HEK293 (cell line): ENCODE data around the gene MXRA8.

Source experiments
- CTCF ChIA-PET: fragments of 350-600 bp; formaldehyde crosslinking; extraction: SDS; loops from one replicate; lab custom pipeline; 2021; ENCODE audit warnings: antibody characterized with exemption; lab: Yijun Ruan, JAX
- POLR2A ChIA-PET: fragments of 300-600 bp; formaldehyde crosslinking; extraction: SDS; loops from one replicate; lab custom pipeline; 2020; ENCODE audit warnings: antibody characterized with exemption, inconsistent platforms; lab: Yijun Ruan, JAX
- H3K27ac ChIP-seq: fragments of 200-500 bp; sonication (Bioruptor generic); 2 replicates; pipeline ENCODE4 v1.5.1; 2014; ENCODE audit warnings: low read depth, low read length, control low read depth, inconsistent platforms; ENCODE audit errors: extremely low read depth
- H3K36me3 ChIP-seq, 2 experiments: fragments of 200-500 bp in 1 of 2; sonication (Bioruptor generic) in 1 of 2; 1 replicate in 1 of 2; 2 replicates in 1 of 2; pipeline ENCODE4 v1.5.1; 2014 to 2017; ENCODE audit warnings: inconsistent platforms in 2 of 2, low read length in 2 of 2; ENCODE audit not compliant: control insufficient read depth in 2 of 2, insufficient read depth in 1 of 2
- H3K4me1 ChIP-seq: fragments of 200-500 bp; sonication (Bioruptor generic); 2 replicates; pipeline ENCODE4 v1.5.1; 2014; ENCODE audit warnings: mild to moderate bottlenecking, low read length, inconsistent platforms; ENCODE audit not compliant: control insufficient read depth, insufficient read depth
- H3K4me3 ChIP-seq: 2 replicates; pipeline ENCODE4 v1.5.1; 2011; ENCODE audit warnings: low read depth, mild to moderate bottlenecking, control low read depth, low read length, moderate library complexity
- H3K9me3 ChIP-seq: fragments of 200-500 bp; sonication (Bioruptor generic); 2 replicates; pipeline ENCODE4 v1.5.1; 2014; ENCODE audit warnings: low read depth, low read length, inconsistent platforms; ENCODE audit not compliant: control insufficient read depth, insufficient read depth
- BCL11B ChIP-seq: fragments of 450-650 bp; formaldehyde crosslinking; IDR thresholded peaks from 2 replicates; pipeline ENCODE4 v1.5.1; 2016; ENCODE audit warnings: low read depth, missing biosample characterization, missing genetic modification characterization
- KLF1 ChIP-seq: fragments of 450-650 bp; formaldehyde crosslinking; IDR thresholded peaks from 2 replicates; pipeline ENCODE4 v1.5.1; 2016; ENCODE audit warnings: missing biosample characterization, missing genetic modification characterization
- SP7 ChIP-seq: fragments of 450-650 bp; formaldehyde crosslinking; IDR thresholded peaks from 2 replicates; pipeline ENCODE4 v1.5.1; 2016; ENCODE audit warnings: missing biosample characterization, missing genetic modification characterization
- ZFP69B ChIP-seq: fragments of 450-650 bp; formaldehyde crosslinking; IDR thresholded peaks from 2 replicates; pipeline ENCODE4 v1.5.1; 2016; ENCODE audit warnings: missing biosample characterization, missing genetic modification characterization
- ZNF121 ChIP-seq: fragments of 450-650 bp; formaldehyde crosslinking; IDR thresholded peaks from 2 replicates; pipeline ENCODE4 v1.5.1; 2016; ENCODE audit warnings: missing biosample characterization, missing genetic modification characterization
- ZNF24 ChIP-seq: fragments of 450-650 bp; formaldehyde crosslinking; IDR thresholded peaks from 2 replicates; pipeline ENCODE4 v1.5.1; 2016; ENCODE audit warnings: missing biosample characterization, missing genetic modification characterization
- ZNF274 ChIP-seq, 2 experiments: fragments of 200-500 bp in 1 of 2; fragments of 450-650 bp in 1 of 2; sonication (Bioruptor generic) in 1 of 2; formaldehyde crosslinking in 1 of 2; IDR thresholded peaks; 2 replicates each; pipeline versions ENCODE4 v1.5.1 to v1.6.1; 2014 to 2016; ENCODE audit warnings: borderline replicate concordance in 1 of 2, inconsistent platforms in 1 of 2, low read length in 1 of 2, missing biosample characterization in 1 of 2, missing genetic modification characterization in 1 of 2
- ZNF48 ChIP-seq: fragments of 450-650 bp; formaldehyde crosslinking; IDR thresholded peaks from 2 replicates; pipeline ENCODE4 v1.5.1; 2016; ENCODE audit warnings: missing biosample characterization, missing genetic modification characterization
- ZNF548 ChIP-seq: fragments of 450-650 bp; formaldehyde crosslinking; IDR thresholded peaks from 2 replicates; pipeline ENCODE4 v1.5.1; 2016; ENCODE audit warnings: missing biosample characterization, missing genetic modification characterization
- ZNF624 ChIP-seq: fragments of 450-650 bp; formaldehyde crosslinking; IDR thresholded peaks from 2 replicates; pipeline ENCODE4 v1.5.1; 2017; ENCODE audit warnings: missing biosample characterization, missing genetic modification characterization
- ZNF654 ChIP-seq: fragments of 450-650 bp; formaldehyde crosslinking; IDR thresholded peaks from 2 replicates; pipeline ENCODE4 v1.5.1; 2016; ENCODE audit warnings: low read depth, missing biosample characterization, missing genetic modification characterization
- TF ChIP-seq, protein P1 (sequence below): fragments of 450-650 bp; formaldehyde crosslinking; IDR thresholded peaks from 2 replicates; pipeline ENCODE4 v1.5.1; 2016; ENCODE audit warnings: missing biosample characterization, missing genetic modification characterization, borderline replicate concordance
- TF ChIP-seq, protein P2 (sequence below): fragments of 450-650 bp; formaldehyde crosslinking; IDR thresholded peaks from 2 replicates; pipeline ENCODE4 v1.5.1; 2016; ENCODE audit warnings: missing biosample characterization, missing genetic modification characterization
- TF ChIP-seq, protein P3 (sequence below): fragments of 450-650 bp; formaldehyde crosslinking; IDR thresholded peaks from 2 replicates; pipeline ENCODE4 v1.5.1; 2016; ENCODE audit warnings: missing biosample characterization, missing genetic modification characterization
- TF ChIP-seq, protein P4 (sequence below): fragments of 450-650 bp; formaldehyde crosslinking; optimal IDR thresholded peaks from 2 replicates; pipeline ENCODE3; 2016; ENCODE audit warnings: missing biosample characterization, mild to moderate bottlenecking, missing genetic modification characterization
- TF ChIP-seq, protein P5 (sequence below): fragments of 450-650 bp; formaldehyde crosslinking; IDR thresholded peaks from 2 replicates; pipeline ENCODE4 v1.5.1; 2016; ENCODE audit warnings: missing biosample characterization, missing genetic modification characterization

The MXRA8 gene

DNA sequence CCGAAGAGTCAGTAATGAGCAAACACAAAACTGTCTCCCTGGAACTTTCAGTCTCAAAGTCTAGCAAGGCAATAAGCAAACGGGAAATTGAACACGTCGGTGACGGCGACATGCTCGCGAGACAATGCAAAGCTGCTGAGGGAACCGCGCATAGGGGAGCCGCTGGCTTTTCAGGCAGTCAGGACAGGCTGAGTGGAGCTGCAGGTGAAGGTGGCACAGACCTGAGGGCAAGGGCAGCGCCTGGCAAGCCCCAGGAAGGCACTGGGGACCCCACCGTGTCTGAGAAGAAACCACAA, 38.8 kb downstream of the MXRA8 start (continued):
- TF ChIP-seq, protein P1, sequence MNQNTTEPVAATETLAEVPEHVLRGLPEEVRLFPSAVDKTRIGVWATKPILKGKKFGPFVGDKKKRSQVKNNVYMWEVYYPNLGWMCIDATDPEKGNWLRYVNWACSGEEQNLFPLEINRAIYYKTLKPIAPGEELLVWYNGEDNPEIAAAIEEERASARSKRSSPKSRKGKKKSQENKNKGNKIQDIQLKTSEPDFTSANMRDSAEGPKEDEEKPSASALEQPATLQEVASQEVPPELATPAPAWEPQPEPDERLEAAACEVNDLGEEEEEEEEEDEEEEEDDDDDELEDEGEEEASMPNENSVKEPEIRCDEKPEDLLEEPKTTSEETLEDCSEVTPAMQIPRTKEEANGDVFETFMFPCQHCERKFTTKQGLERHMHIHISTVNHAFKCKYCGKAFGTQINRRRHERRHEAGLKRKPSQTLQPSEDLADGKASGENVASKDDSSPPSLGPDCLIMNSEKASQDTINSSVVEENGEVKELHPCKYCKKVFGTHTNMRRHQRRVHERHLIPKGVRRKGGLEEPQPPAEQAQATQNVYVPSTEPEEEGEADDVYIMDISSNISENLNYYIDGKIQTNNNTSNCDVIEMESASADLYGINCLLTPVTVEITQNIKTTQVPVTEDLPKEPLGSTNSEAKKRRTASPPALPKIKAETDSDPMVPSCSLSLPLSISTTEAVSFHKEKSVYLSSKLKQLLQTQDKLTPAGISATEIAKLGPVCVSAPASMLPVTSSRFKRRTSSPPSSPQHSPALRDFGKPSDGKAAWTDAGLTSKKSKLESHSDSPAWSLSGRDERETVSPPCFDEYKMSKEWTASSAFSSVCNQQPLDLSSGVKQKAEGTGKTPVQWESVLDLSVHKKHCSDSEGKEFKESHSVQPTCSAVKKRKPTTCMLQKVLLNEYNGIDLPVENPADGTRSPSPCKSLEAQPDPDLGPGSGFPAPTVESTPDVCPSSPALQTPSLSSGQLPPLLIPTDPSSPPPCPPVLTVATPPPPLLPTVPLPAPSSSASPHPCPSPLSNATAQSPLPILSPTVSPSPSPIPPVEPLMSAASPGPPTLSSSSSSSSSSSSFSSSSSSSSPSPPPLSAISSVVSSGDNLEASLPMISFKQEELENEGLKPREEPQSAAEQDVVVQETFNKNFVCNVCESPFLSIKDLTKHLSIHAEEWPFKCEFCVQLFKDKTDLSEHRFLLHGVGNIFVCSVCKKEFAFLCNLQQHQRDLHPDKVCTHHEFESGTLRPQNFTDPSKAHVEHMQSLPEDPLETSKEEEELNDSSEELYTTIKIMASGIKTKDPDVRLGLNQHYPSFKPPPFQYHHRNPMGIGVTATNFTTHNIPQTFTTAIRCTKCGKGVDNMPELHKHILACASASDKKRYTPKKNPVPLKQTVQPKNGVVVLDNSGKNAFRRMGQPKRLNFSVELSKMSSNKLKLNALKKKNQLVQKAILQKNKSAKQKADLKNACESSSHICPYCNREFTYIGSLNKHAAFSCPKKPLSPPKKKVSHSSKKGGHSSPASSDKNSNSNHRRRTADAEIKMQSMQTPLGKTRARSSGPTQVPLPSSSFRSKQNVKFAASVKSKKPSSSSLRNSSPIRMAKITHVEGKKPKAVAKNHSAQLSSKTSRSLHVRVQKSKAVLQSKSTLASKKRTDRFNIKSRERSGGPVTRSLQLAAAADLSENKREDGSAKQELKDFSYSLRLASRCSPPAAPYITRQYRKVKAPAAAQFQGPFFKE: no peak
- TF ChIP-seq ZNF654: no peak

DNA sequence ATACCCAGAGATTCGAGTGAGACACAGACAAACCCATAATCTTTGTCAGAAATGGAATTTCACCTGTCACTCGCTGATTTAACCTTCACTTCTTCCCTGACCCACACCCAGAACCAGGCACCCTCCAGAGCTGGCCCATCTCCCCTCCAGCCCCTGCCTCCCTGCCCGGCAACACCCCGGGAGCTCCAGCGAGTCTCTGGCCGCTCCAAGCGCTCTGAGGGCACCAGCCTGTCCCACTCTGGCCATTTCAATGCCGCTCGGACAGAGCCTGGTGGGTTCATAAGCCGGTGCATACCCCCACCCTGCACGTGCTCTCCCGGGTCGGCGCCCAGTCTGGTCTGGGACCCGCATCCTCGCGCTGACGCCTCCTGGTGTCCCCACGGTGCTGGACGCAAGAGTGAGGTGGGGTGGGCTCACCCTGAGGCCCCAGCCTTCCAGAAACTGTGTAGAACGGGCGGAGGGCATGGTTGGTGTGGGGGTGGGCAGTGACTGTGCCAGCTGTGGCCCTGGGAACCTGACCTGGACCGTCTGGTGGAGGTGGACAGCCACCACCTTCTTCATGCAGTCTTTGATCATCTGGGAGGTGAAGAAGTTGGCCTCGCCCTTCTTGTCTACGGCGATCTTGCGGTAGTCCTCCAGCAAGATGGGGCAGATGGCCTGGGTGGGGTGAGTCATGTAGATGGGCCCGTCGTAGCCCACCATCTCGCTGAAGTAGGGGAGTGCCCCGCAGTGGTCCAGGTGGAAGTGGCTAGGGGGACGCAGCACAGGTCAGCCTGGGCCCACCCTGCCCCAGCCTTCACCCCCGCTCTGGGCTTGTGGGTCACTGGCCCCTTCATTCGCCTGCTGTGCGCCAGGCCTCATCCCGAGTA, 39.3 kb downstream of the MXRA8 start:
- ChIA-PET CTCF (no interaction called here), POLR2A (interaction anchor here (0.7 to 1.7 kb wide), 6 partner anchors 9 to 319 kb away, joined by 3 to 7 read pairs (median 4); partner anchors contain the start of gene HES4)
- Histone ChIP-seq H3K9me3 (no peaks in the 10 kb centered on the region), H3K4me1 (peaks cover 20% of the 10 kb centered on the region), H3K4me3 (no peak overlapping the region), H3K27ac (peak overlapping the region; percentile 58), H3K36me3 (peaks cover 20 to 72% of the 10 kb centered on the region in 2 experiments)
- TF ChIP-seq ZNF548 (tag by site-specific recombination): no peak
- 0 out of 2 replicates have a peak, but pooled peaks have one; percentile 36 for TF ChIP-seq ZNF121 (tag by site-specific recombination)
- TF ChIP-seq SP7 (tag by site-specific recombination): no peak
- no peak for TF ChIP-seq ZNF274 (IDR thresholded peaks at IDR 0.05; ENCODE audit: low read length)
- TF ChIP-seq ZNF274 (tag by site-specific recombination; IDR thresholded peaks at IDR 0.05; ENCODE audit: borderline replicate concordance): no peak
- TF ChIP-seq ZNF624: no peak
- TF ChIP-seq BCL11B (tag by site-specific recombination): no peak
- peak; percentile 48; the same call in 1 of the 2 replicates for TF ChIP-seq KLF1 (tag by site-specific recombination)
- TF ChIP-seq, protein P2, sequence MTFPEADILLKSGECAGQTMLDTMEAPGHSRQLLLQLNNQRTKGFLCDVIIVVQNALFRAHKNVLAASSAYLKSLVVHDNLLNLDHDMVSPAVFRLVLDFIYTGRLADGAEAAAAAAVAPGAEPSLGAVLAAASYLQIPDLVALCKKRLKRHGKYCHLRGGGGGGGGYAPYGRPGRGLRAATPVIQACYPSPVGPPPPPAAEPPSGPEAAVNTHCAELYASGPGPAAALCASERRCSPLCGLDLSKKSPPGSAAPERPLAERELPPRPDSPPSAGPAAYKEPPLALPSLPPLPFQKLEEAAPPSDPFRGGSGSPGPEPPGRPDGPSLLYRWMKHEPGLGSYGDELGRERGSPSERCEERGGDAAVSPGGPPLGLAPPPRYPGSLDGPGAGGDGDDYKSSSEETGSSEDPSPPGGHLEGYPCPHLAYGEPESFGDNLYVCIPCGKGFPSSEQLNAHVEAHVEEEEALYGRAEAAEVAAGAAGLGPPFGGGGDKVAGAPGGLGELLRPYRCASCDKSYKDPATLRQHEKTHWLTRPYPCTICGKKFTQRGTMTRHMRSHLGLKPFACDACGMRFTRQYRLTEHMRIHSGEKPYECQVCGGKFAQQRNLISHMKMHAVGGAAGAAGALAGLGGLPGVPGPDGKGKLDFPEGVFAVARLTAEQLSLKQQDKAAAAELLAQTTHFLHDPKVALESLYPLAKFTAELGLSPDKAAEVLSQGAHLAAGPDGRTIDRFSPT (tag by site-specific recombination): peak; percentile 50; the same call in 1 of the 2 replicates
- TF ChIP-seq, protein P3, sequence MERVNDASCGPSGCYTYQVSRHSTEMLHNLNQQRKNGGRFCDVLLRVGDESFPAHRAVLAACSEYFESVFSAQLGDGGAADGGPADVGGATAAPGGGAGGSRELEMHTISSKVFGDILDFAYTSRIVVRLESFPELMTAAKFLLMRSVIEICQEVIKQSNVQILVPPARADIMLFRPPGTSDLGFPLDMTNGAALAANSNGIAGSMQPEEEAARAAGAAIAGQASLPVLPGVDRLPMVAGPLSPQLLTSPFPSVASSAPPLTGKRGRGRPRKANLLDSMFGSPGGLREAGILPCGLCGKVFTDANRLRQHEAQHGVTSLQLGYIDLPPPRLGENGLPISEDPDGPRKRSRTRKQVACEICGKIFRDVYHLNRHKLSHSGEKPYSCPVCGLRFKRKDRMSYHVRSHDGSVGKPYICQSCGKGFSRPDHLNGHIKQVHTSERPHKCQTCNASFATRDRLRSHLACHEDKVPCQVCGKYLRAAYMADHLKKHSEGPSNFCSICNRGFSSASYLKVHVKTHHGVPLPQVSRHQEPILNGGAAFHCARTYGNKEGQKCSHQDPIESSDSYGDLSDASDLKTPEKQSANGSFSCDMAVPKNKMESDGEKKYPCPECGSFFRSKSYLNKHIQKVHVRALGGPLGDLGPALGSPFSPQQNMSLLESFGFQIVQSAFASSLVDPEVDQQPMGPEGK (tag by site-specific recombination): peak; percentile 57
- no peak for TF ChIP-seq ZFP69B
- TF ChIP-seq, protein P4, sequence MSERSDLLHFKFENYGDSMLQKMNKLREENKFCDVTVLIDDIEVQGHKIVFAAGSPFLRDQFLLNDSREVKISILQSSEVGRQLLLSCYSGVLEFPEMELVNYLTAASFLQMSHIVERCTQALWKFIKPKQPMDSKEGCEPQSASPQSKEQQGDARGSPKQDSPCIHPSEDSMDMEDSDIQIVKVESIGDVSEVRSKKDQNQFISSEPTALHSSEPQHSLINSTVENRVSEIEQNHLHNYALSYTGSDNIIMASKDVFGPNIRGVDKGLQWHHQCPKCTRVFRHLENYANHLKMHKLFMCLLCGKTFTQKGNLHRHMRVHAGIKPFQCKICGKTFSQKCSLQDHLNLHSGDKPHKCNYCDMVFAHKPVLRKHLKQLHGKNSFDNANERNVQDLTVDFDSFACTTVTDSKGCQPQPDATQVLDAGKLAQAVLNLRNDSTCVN (tag by site-specific recombination): peak; percentile 5
- TF ChIP-seq ZNF24 (tag by site-specific recombination): no peak
- TF ChIP-seq ZNF48 (tag by site-specific recombination): no peak
- TF ChIP-seq, protein P5, sequence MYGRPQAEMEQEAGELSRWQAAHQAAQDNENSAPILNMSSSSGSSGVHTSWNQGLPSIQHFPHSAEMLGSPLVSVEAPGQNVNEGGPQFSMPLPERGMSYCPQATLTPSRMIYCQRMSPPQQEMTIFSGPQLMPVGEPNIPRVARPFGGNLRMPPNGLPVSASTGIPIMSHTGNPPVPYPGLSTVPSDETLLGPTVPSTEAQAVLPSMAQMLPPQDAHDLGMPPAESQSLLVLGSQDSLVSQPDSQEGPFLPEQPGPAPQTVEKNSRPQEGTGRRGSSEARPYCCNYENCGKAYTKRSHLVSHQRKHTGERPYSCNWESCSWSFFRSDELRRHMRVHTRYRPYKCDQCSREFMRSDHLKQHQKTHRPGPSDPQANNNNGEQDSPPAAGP (tag by site-specific recombination): 0 out of 2 replicates have a peak, but pooled peaks have one; percentile 37
